ENCODE results near the gene CFAP90.

The CFAP90 gene, protein sequence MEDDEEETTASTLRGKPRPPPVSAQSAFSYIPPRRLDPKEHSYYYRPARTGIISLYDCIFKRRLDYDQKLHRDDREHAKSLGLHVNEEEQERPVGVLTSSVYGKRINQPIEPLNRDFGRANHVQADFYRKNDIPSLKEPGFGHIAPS

DNA sequence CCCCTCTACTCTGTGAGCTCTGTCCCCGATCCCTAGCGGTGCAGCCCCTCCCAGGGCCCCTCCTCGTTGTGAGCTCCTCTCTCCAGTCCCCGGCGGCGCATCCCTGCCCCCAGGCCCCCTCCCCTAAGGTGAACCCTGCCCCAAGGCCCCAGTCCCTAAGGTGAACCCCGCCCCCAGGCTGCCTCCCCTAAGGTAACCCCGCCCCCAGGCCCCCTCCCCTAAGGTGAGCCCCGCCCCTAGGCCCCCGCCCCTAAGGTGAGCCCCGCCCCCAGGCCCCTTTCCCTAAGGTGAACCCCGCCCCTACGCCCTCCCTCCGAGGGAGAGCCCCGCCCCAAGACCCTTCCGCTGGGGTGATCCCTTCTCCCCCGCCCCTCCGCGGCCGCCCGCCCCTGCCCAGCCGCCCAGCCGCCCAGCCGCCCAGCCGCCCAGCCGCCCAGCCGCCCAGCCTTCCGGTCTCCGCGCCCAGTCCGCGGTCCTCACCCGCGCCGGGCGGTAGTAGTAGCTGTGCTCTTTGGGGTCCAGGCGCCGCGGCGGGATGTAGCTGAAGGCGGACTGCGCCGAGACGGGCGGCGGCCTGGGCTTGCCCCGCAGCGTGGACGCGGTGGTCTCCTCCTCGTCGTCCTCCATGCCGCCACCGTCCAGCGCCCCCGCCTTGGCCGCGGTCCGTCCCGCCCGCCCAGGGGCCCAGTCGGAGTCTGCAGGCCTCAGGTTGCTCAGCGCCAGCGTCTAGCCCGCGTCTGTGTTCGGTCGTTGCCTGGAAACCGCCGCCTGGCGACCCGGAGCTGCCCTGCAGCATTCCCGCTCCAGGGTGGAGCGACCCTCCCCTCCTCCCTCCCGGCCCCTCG, at the start of gene CFAP90:
Gene CFAP90 (minus strand): TSS at position 739 of the 845 bp plus-strand sequence. CDS start 112 bp downstream, at position 627.
- peak in 1 of 2 experiments; percentile 59 for DNase-seq (ENCODE audit: low read depth in 1 of 2, low spot score in 1 of 2)
- no peak for TF ChIP-seq JUND (IDR thresholded peaks at IDR 0.05; ENCODE audit: low read depth)
- in situ Hi-C loops (cut with HindIII; ENCODE audit: low pct_unique_long_range_greater_than_20kb, low sequenced_read_pairs): no loop called here

DNA sequence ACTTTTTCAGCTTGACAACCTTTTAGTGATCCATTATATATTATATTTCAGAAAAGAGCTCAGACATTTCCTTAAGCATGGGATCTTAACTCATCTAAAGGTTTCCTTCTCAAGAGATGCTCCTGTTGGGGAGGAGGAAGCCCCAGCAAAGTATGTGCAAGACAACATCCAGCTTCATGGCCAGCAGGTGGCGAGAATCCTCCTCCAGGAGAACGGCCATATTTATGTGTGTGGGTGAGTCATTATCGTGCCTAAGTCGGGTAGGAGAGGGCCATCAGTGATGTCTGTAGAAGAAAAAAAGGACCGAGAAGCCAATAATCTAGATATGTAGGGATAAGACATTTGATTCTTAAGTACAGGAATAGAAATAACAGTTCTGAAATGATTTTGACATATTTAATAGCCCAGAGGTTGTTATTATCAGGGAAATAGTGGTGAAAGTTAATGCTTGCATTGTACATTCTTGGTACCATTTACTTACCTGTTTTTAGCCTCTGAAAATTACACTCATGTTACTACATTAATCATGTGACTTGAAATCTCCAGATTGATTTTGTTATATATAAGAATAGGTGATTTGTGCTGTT, 46.2 kb upstream of the CFAP90 start:
- in situ Hi-C loops (cut with HindIII; ENCODE audit: low pct_unique_long_range_greater_than_20kb, low sequenced_read_pairs): no loop called here
- peak in 1 of 2 experiments; percentile 63 for DNase-seq (ENCODE audit: low read depth in 1 of 2, low spot score in 1 of 2)

DNA sequence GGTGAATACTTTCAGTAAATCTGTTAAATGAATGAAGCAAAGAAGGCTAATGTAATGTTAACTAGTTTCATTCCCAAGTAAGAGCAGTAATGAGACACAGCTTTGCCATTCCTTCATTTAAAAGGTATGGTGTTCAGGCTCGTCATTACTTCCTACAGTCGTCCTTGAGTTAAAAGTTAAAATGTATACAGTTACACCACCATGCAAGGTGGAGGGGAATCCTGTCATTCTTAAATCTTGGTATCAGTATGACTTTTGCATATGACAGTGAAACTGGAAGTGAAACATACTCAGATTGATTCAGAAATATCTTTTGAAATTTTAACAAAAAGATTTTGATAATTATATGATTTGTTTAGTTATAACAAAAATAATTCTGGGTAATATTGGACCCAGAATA, 43.9 kb upstream of the CFAP90 start:
- TF ChIP-seq JUND (IDR thresholded peaks at IDR 0.05; ENCODE audit: low read depth): no peak
- no peak for DNase-seq (ENCODE audit: low read depth in 1 of 2, low spot score in 1 of 2)
- in situ Hi-C loops (cut with HindIII; ENCODE audit: low pct_unique_long_range_greater_than_20kb, low sequenced_read_pairs): no loop called here

More for the DNA sequence above, 46.2 kb upstream of the CFAP90 start:
- no peak for TF ChIP-seq JUND (IDR thresholded peaks at IDR 0.05; ENCODE audit: low read depth)

DNA sequence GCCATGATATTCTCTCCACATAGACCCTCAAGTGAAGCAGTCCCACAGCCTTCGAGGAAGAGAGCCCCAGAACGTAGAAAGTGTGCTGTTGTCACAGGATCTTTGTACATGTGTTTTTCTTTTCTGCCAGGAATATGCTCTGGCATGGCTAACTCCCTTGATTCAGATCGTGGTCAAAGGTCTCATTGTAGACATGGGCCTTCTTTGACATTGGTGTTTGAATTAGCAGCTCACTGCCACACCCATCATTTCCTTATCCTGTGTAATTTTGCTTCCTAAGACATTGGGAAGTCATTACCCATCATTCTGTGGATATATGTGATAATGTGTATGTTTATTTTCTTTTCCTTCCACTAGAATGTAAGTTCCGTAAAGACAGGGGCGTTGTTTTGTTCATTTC, 43.5 kb upstream of the CFAP90 start:
- no peak for TF ChIP-seq JUND (IDR thresholded peaks at IDR 0.05; ENCODE audit: low read depth)
- DNase-seq (ENCODE audit: low read depth in 1 of 2, low spot score in 1 of 2): no peak
- in situ Hi-C loops (cut with HindIII; ENCODE audit: low pct_unique_long_range_greater_than_20kb, low sequenced_read_pairs): no loop called here

DNA sequence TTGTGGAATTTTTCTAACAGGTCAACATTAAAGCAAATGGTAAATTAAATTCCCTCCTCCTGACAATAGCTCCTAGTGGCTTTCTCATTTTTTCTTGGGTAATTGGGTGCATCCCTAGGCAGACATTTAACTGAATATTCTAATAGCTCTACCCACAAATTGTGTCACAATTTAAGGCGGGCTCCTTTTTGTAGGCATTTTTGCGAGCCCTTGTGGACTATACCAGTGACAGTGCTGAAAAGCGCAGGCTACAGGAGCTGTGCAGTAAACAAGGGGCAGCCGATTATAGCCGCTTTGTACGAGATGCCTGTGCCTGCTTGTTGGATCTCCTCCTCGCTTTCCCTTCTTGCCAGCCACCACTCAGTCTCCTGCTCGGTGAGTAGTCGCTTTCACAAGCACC, 38.0 kb upstream of the CFAP90 start:
- DNase-seq (ENCODE audit: low read depth in 1 of 2, low spot score in 1 of 2): no peak
- TF ChIP-seq JUND (IDR thresholded peaks at IDR 0.05; ENCODE audit: low read depth): no peak
- in situ Hi-C loops (cut with HindIII; ENCODE audit: low pct_unique_long_range_greater_than_20kb, low sequenced_read_pairs): no loop called here

DNA sequence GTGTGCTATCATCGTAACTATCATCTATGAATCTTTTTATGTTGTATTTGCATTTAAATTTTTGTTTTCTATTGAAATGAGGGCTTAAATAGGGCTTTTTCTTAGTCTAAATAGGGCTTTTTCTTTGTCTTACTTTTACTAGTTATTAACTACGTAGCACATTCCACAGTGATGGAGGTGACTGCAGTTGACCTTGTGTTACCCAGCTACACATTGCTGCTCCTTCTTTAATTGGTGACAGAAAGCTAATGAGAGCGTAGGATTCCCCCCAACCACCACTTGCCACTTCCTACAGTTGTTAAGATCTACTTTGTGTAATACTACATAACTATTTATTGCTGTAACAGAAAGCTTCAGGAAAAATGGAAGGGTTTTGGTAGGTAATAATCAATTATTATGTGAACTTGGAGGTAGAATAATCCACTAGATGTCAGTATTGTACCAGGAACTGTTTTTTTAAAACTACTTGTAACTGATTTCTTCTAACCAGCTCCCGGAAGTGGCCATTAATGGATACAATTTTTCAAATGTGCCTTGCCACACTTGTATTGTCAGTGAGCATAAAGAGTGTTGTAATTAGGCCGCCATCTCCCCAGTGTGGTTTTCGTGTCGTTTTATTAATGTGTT, 36.0 kb upstream of the CFAP90 start:
- TF ChIP-seq JUND (IDR thresholded peaks at IDR 0.05; ENCODE audit: low read depth): no peak
- DNase-seq (ENCODE audit: low read depth in 1 of 2, low spot score in 1 of 2): peak; percentile 15 to 61
- in situ Hi-C loops (cut with HindIII; ENCODE audit: low pct_unique_long_range_greater_than_20kb, low sequenced_read_pairs): no loop called here

DNA sequence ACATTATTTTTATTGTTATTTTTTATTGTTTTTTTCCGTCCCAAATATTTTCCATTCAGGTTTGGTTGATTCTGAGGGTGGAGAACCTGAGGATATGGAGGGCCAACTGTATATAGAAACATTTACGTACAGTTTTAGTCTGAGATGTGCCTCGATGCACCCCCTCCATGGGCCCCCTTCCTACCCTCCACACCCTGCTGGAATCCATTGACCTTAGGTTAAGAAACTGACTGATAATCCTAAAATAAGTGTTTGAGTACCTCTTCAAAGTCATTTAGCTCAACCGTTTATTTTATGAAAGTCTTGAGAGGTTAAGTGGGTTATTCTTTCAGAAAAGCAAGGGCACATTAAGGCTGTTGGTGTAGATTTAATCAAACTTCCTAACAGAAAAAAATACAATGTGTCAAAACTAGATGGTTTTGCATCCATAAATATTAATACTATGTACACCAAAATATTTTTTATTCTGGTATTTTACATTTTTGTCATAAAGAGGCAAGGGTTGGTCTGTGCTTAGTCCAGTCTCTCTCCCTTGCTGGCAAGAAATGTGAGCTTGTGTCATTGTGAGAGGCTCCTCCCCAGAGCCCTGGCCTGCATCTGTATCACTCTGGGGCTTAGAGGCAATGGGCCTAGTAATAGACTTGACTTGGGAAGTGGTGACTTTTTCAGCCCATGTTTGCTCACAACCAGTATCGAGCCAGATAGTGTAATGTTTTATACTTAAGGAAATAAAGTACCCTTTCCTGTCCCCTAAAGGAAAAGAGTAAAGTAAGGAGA, 33.7 kb upstream of the CFAP90 start:
- no peak for DNase-seq (ENCODE audit: low read depth in 1 of 2, low spot score in 1 of 2)
- in situ Hi-C loops (cut with HindIII; ENCODE audit: low pct_unique_long_range_greater_than_20kb, low sequenced_read_pairs): no loop called here
- no peak for TF ChIP-seq JUND (IDR thresholded peaks at IDR 0.05; ENCODE audit: low read depth)

DNA sequence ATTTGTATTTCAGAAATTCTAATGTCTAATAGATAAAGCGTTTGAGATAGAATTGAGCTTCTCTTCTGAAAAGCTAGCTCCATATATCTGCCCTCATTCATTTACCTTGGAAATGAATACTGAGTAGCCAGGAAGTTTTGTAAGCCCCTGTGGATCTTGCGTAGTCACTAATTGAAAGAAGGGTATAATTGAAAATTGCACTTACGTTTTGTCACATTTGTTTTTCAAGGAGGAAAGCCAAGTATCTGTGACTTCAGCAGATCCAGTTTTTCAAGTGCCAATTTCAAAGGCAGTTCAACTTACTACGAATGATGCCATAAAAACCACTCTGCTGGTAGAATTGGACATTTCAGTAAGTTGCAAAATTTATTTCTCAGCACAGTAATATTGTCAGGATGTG, 32.0 kb upstream of the CFAP90 start:
- DNase-seq (ENCODE audit: low read depth in 1 of 2, low spot score in 1 of 2): no peak
- no peak for TF ChIP-seq JUND (IDR thresholded peaks at IDR 0.05; ENCODE audit: low read depth)
- in situ Hi-C loops (cut with HindIII; ENCODE audit: low pct_unique_long_range_greater_than_20kb, low sequenced_read_pairs): no loop called here

DNA sequence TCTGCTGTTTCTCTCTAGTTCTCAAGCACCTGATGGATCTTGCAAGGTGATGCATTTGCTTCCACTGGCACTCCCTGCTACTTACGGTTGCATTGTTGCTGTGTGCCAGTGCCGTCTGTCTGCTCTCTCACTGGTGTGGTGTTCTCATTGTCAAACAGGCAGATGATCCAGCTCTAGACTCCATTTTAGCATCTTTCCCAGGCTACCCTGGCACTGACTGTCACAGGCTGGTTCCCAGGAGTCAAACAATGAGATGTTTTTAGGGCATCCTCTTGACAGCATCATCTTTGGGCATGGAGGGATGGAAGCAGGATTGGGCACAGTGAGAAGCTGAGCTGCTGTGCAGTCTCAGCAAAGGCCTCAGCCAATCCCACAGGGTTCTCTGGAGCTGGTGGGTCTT, 30.9 kb upstream of the CFAP90 start:
- TF ChIP-seq JUND (IDR thresholded peaks at IDR 0.05; ENCODE audit: low read depth): no peak
- DNase-seq (ENCODE audit: low read depth in 1 of 2, low spot score in 1 of 2): no peak
- in situ Hi-C loops (cut with HindIII; ENCODE audit: low pct_unique_long_range_greater_than_20kb, low sequenced_read_pairs): no loop called here

DNA sequence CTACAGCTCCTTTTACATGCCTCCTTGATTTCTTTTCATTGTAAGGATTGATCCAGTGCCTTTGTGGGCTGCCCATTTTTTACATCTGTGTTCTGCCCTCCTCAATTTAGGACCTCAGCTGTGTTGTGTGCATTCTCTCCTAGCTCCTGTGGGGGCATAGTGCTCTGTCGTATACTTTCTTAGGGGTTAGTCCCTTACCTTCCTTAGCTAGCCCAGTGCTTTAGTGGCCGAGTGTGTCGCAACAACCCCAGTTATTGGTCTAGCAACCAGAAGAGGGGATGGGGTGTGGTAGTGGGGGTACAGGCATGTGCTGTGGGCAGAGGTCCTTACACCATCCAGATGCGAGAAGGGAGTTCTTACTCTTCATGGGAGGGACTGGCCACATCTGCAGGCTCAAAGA, 30.2 kb upstream of the CFAP90 start:
- in situ Hi-C loops (cut with HindIII; ENCODE audit: low pct_unique_long_range_greater_than_20kb, low sequenced_read_pairs): no loop called here
- TF ChIP-seq JUND (IDR thresholded peaks at IDR 0.05; ENCODE audit: low read depth): no peak
- no peak for DNase-seq (ENCODE audit: low read depth in 1 of 2, low spot score in 1 of 2)

DNA sequence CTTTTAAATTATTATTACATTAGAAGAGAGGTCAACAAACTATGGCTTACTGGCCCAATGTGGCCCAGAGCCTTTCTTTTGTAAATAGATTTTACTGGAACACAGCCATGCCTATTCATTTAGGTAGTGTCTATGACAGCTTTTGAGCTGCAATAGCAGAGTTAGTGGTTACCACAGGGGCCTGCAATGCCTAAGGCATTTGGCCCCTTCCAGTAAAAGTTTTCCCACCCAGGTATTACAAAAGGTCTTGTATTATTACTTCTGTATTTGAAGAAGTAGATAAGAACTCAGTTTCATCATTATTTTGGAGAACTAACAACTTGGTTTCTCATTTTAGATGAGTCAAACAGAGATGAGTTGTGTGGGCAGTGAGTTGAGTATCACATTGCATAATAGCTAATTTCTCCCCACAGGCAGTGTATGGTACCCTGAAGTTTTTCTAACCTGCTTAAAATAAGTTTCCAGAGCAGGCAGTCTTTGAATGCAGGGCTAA, 27.5 kb upstream of the CFAP90 start:
- in situ Hi-C loops (cut with HindIII; ENCODE audit: low pct_unique_long_range_greater_than_20kb, low sequenced_read_pairs): no loop called here
- no peak for DNase-seq (ENCODE audit: low read depth in 1 of 2, low spot score in 1 of 2)
- TF ChIP-seq JUND (IDR thresholded peaks at IDR 0.05; ENCODE audit: low read depth): no peak

DNA sequence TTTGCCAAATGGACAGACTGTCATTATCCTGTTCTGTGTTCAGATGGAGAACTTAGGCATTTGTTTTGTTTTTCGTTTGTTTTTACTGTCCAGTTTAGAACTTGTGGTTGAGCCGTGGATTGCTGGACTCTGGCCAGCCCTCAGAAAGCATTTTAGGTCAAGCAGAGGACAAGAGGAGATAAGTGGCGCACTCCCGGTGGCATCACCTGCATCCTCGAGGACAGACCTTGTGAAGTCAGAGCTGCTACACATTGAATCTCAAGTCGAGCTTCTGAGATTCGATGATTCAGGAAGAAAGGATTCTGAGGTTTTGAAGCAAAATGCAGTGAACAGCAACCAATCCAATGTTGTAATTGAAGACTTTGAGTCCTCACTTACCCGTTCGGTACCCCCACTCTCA, 26.9 kb upstream of the CFAP90 start:
- DNase-seq (ENCODE audit: low read depth in 1 of 2, low spot score in 1 of 2): no peak
- no peak for TF ChIP-seq JUND (IDR thresholded peaks at IDR 0.05; ENCODE audit: low read depth)
- in situ Hi-C loops (cut with HindIII; ENCODE audit: low pct_unique_long_range_greater_than_20kb, low sequenced_read_pairs): no loop called here
